GM12872 (cell line): ENCODE data around the gene MYO7A.

Experiments used
- TF ChIP-seq, protein P1 (sequence below): IDR thresholded peaks from 3 replicates; pipeline ENCODE4 v1.5.1; 2011; ENCODE audit warnings: low read depth, mild to moderate bottlenecking, low read length, moderate library complexity; ENCODE audit not compliant: insufficient read depth

The MYO7A gene

GRCh38 chr11:77089004-77089545 is 39.0 kb upstream of the MYO7A start:
- TF ChIP-seq, protein P1, sequence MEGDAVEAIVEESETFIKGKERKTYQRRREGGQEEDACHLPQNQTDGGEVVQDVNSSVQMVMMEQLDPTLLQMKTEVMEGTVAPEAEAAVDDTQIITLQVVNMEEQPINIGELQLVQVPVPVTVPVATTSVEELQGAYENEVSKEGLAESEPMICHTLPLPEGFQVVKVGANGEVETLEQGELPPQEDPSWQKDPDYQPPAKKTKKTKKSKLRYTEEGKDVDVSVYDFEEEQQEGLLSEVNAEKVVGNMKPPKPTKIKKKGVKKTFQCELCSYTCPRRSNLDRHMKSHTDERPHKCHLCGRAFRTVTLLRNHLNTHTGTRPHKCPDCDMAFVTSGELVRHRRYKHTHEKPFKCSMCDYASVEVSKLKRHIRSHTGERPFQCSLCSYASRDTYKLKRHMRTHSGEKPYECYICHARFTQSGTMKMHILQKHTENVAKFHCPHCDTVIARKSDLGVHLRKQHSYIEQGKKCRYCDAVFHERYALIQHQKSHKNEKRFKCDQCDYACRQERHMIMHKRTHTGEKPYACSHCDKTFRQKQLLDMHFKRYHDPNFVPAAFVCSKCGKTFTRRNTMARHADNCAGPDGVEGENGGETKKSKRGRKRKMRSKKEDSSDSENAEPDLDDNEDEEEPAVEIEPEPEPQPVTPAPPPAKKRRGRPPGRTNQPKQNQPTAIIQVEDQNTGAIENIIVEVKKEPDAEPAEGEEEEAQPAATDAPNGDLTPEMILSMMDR, result no peak

GRCh38 chr11:77090046-77090372 is 38.0 kb upstream of the MYO7A start:
- TF ChIP-seq, protein P1, result no peak

- TF ChIP-seq, protein P1, result no peak
Measured at GRCh38 chr11:77090373-77091111, 37.5 kb upstream of the MYO7A start.

DNA sequence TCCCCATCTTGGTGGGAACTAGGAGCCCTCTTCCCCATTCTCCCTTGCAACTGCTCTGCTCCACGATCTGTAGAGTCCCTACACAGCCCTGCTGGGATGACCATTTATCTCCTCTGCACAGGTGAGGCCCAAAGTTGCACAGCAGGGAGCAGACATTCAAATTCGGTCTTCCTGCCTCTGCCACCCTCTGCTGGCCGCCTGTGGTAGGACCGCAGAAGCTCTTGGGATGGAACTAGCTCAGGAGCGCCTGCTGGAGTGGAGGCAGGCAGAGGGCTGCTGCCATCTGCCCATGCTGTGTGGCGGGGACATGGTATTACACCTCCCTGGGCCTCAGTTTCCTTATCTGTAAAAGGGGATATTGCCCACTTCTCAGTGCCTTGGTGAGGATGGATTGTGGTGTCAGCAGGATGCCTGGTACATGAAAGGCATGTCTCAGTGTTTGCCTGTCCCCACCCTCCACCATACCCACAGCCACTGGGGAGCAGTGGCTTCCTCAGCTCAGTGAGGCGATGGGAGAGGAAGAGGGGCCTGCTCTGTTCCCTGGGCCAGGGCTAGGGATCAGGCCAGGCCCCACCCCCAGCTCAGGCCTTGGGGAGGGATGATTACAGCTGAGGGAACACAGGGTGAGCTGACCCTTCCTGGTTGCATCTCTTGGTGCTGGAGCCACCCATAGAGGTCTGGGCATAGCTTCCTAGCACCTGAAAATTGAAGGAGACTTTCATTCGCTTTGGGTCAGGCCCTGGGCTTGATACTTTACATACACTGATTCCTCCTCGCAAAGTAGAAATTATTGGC is 36.7 kb upstream of the MYO7A start:
- TF ChIP-seq, protein P1, result peak; percentile 95

DNA sequence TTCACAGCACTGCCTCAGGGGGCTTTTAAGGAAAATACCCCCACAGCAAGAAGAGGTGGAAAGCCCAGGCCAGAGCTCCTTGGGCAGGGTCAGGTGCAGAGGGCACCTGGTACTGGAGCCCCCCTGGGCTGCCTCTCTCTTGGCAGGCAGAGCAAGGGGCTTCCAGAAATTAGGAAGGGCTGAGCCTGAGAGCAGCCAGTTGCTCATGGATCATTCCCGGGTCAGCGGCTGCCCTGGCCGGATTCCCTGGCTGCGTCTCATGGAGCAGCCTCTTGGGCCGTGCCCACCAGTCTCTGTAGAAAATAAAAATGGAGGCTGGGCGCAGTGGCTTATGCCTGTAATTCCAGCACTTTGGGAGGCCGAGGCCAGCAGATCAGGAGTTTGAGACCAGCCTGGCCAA is 35.7 kb upstream of the MYO7A start:
- TF ChIP-seq, protein P1, result no peak

DNA sequence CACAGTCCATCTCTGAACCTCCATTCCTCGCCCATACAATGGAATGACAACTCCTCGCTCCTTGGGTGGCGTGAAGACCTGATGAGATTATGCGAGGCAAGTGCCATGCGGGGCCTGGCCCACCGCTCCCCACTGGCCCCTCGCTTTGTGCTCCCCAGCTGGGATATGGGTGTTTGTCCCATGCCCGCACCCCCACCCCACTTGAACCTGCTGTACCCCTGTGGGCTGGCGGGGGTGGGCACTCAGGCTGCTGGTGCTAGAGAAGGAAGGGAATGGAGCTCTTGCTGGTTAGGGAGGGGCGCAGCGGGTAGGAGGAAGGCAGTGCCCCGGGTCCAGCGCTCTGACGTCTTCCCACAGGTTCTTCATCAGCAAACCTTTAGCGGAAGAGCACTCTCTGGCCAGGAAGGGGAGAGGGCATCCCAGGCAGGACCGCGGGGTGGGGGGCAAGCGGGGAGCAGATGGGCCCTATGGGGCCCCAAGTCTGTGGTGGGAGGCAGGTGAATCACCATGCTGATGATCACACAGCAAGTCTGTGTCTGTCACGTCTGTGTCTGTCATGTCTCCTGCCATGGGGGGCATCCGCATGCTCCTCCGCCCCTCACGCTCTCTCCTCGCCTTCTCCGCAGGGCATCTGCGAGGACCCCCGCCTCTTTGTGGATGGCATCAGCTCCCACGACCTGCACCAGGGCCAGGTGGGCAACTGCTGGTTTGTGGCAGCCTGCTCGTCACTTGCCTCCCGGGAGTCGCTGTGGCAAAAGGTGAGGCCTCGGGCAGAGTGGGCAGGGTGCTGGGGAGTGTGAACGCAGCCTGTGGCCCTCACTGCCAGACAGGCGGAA is 34.8 kb upstream of the MYO7A start:
- TF ChIP-seq, protein P1, result no peak
